Thyroid gland (tissue), 4 donors: Measurements from ENCODE around the gene SULF2. TPM values are rescaled to one million over a fixed set of nuclear protein-coding genes. Genes with fewer than 3 reads are reported as not detected.
"Not testable (repeated sequence)": the region's sequence is repeated elsewhere in the genome, so short reads cannot be mapped to it uniquely, and the experiment has no call there.

Experiments
- DNase-seq, 2 donors: peaks; one replicate each; pipeline ENCODE4 v3.0.0-alpha.2; 2019
- H3K27ac ChIP-seq, 3 donors: fragments of 200-600 bp; sonication (generic); 1 replicate in 2 of 3; 2 replicates in 1 of 3; pipeline ENCODE4 v1.5.1; 2016 to 2019; ENCODE audit warnings: mild to moderate bottlenecking in 1 of 3, moderate library complexity in 1 of 3
- H3K27me3 ChIP-seq: fragments of 200-600 bp; sonication (generic); one replicate; pipeline ENCODE4 v1.5.1; 2019
- H3K36me3 ChIP-seq, 2 donors: fragments of 200-600 bp; sonication (generic); one replicate each; pipeline ENCODE4 v1.5.1; 2016 to 2019
- H3K4me1 ChIP-seq, 2 donors: fragments of 200-600 bp; sonication (generic); one replicate each; pipeline ENCODE4 v1.5.1; 2017 to 2019
- H3K4me3 ChIP-seq, 3 donors: fragments of 200-600 bp; sonication (generic); replicated peaks in 1 of 3; 1 replicate in 2 of 3; 2 replicates in 1 of 3; pipeline ENCODE4 v1.5.1; 2016; ENCODE audit warnings: mild to moderate bottlenecking in 1 of 3
- H3K9me3 ChIP-seq: fragments of 200-600 bp; sonication (generic); one replicate; pipeline ENCODE4 v1.5.1; 2017
- POLR2A ChIP-seq, 2 donors: fragments of 450-650 bp; IDR thresholded peaks; one replicate each; pipeline ENCODE4 v1.6.1; 2017; ENCODE audit warnings: antibody characterized with exemption in 2 of 2, mild to moderate bottlenecking in 2 of 2, moderate library complexity in 1 of 2
- WGBS, 2 donors: methylation state at CpG; one replicate each; pipeline ENCODE4 v1.1.5; 2017; 5-methylcytosine and 5-hydroxymethylcytosine counted together
- intact Hi-C: fragments of 100-400 bp; cut with DNase I; formaldehyde crosslinking; loops from one replicate; pipeline ENCODE4 v1.15.1; 2023
- total RNA-seq, 4 donors: library from RNA; depleted of rRNA; stranded (reverse); fragments of >200 nt; gene quantifications; one replicate each; pipeline ENCODE4 v1.2.3, GENCODE V29; 2016
- TF ChIP-seq, protein P1 (sequence below), 6 experiments: fragments of 200-600 bp in 3 of 6; fragments of 450-650 bp in 3 of 6; sonication (generic) in 3 of 6; IDR thresholded peaks; one replicate each; pipeline ENCODE4 v1.5.1; 2016 to 2019; ENCODE audit warnings: antibody characterized with exemption in 6 of 6, mild to moderate bottlenecking in 2 of 6, inconsistent platforms in 1 of 6, moderate library complexity in 1 of 6

Gene SULF2
- total RNA-seq, 4 donors from 2014 or later = 39.4 to 90.6 (median 55.4) TPM

DNA sequence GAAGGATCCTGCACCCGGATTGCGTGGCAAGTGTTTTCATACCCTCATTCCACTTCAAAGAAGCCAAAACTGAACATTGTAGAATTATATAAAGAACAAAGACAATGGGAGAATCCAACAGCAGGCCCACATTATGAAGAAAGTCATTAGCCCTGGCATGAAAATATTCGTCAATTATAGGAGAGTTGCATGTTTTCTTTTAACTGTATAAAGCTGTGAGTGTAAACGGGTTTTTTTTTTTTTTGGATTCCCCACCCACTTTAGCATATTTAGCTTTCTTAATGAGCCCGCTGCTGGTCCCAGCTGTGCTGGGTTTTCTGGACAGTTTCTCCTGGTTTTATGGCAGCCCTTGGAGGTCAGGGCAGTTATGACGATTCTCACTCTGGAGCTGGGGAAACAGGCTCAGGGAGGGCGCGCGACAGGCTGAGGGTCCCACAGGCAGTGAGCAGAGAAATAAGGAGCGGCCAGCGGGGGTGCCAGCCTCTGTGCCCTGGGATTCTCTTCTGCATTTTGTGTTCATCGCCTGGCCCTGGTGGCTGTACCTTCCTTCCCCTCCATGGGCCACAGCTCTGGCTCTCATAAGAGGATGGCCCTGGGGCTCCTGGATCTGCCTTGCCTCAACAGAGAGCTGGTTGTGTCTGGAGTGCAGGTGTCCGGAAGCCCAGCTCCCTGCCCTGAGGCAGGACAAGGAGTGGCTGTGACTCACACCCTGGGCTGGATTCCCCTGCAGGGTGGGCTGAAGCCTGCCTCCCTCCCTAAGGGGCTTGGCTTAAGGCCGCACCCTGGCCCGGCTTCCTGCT is 24.1 kb upstream of the SULF2 start:
- intact Hi-C loops = no loop called here
- no peak for DNase-seq

DNA sequence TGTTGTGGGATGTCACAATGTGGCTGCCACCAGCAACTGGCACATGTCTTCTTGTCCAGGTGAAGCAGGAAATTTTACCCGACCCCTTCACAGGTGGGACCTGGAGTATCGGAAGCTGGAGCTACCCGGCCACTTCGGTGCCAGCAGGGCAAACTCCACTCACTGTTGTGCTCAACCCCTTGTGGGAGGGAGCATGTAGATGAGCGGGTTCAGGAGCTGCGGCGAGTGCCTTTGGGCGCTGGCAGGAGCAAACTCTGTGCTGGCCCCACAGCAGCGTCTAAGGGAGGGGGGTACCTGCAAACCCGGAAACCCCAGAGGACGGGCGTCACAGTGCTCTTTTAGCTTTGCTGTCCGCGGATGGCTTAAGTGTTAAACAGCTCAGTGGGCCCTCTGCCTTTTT is 20.7 kb upstream of the SULF2 start:
- H3K4me3 ChIP-seq = no peak overlapping the region
- H3K36me3 ChIP-seq = no peaks in the 10 kb centered on the region
- no peaks in the 10 kb centered on the region for H3K9me3 ChIP-seq
- WGBS, 2 donors = 40 to 42% methylated on average over 11 to 14 of the region's 14 CpGs
- no peak for TF ChIP-seq POLR2A (IDR thresholded peaks at IDR 0.05)
- TF ChIP-seq, protein P1, sequence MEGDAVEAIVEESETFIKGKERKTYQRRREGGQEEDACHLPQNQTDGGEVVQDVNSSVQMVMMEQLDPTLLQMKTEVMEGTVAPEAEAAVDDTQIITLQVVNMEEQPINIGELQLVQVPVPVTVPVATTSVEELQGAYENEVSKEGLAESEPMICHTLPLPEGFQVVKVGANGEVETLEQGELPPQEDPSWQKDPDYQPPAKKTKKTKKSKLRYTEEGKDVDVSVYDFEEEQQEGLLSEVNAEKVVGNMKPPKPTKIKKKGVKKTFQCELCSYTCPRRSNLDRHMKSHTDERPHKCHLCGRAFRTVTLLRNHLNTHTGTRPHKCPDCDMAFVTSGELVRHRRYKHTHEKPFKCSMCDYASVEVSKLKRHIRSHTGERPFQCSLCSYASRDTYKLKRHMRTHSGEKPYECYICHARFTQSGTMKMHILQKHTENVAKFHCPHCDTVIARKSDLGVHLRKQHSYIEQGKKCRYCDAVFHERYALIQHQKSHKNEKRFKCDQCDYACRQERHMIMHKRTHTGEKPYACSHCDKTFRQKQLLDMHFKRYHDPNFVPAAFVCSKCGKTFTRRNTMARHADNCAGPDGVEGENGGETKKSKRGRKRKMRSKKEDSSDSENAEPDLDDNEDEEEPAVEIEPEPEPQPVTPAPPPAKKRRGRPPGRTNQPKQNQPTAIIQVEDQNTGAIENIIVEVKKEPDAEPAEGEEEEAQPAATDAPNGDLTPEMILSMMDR (IDR thresholded peaks at IDR 0.05) = no peak
- intact Hi-C loops = no loop called here
- no peaks in the 10 kb centered on the region for H3K4me1 ChIP-seq
- H3K27ac ChIP-seq = no peak overlapping the region
- no peaks in the 10 kb centered on the region for H3K27me3 ChIP-seq
- no peak for DNase-seq

More for the DNA sequence above, 24.1 kb upstream of the SULF2 start:
- Histone ChIP-seq H3K9me3 (no peaks in the 10 kb centered on the region), H3K4me1 (no peaks in the 10 kb centered on the region), H3K36me3 (no peaks in the 10 kb centered on the region), H3K27ac (no peak overlapping the region), H3K27me3 (no peaks in the 10 kb centered on the region), H3K4me3 (no peak overlapping the region)
- TF ChIP-seq POLR2A (IDR thresholded peaks at IDR 0.05) = no peak
- TF ChIP-seq, protein P1 (IDR thresholded peaks at IDR 0.05) = no peak
- 79 to 82% methylated on average over 13 to 15 of the region's 15 CpGs for WGBS, 2 donors

DNA sequence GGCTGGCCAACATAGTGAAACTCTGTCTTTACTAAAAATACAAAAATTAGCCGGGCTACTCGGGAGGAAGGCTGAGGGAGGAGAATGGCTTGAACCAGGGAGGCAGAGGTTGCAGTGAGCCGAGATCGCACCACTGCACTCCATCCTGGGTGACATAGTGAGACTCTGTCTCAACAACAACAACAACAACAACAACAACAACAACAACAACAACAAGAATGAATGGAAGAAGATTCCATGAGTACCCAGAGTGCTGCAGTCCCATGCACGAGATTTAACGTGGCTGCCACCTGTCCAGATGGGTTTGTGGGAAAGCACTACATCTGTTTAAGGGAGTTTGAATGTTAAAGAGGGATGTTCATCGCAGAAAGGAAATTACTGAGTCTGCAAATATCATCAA is 19.7 kb upstream of the SULF2 start:
- H3K4me3 ChIP-seq, H3K9me3 ChIP-seq, intact Hi-C loops, H3K4me1 ChIP-seq, H3K27me3 ChIP-seq, DNase-seq, H3K27ac ChIP-seq, H3K36me3 ChIP-seq: not testable (repeated sequence)
- 89 to 91% methylated on average over 7 of the region's 7 CpGs for WGBS, 2 donors

DNA sequence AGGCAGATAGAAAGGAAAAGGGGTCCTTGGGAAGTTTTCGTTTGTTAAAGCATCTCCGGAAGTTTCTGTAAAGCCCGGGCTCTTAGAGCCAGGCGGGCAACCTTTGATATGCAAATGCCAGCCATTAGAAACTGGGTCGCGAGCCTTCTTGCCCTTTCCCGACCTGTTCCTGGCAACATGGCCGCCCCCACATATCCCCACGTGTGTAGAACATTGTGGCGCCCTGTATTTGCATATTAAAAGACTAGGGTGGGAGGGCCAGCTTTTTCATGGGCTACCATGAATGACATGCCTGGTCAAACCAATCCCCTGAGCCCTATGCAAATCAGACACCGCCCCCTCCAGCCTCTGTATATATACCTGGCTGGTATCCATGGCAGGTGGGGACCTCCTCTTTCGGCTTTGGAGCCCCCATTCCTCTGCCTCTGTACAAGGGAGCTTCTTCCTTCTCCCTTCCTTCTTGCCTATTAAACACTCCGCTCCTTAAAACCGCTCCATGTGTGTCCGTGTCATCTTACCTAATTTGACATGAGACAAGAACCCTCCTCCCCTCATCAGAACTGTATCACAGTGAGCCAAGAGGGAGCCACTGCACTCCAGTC is 19.0 kb upstream of the SULF2 start:
- intact Hi-C loops, DNase-seq, H3K4me3 ChIP-seq, H3K27me3 ChIP-seq, H3K9me3 ChIP-seq, H3K27ac ChIP-seq, H3K4me1 ChIP-seq, H3K36me3 ChIP-seq: not testable (repeated sequence)
- 80 to 87% methylated on average over 15 of the region's 15 CpGs for WGBS, 2 donors

DNA sequence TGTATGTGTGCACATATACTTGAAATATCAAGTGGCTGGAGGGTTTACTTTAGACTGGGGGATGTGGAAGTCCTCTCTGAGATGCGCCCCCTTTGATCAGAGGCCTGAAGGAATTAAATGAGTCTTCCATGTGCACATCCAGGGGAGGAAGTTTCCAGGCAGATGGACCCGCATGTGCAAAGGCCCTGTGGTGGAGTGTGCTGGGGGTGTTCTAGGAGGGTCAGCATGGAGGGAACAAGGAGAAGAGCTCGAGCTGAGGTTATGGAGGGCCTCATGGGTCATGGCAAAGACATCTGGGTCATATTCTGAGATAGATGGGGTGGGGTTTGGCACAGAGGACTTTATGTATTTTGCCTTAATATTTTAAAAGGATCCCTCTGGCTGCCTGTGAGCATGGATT is 17.7 kb upstream of the SULF2 start:
- intact Hi-C loops = no loop called here
- Histone ChIP-seq H3K36me3 (no peaks in the 10 kb centered on the region), H3K4me3 (no peak overlapping the region), H3K9me3 (no peaks in the 10 kb centered on the region), H3K27me3 (no peaks in the 10 kb centered on the region), H3K4me1 (no peaks in the 10 kb centered on the region), H3K27ac (no peak overlapping the region)
- no peak for DNase-seq
- WGBS, 2 donors = 89 to 94% methylated on average over 3 of the region's 3 CpGs
- TF ChIP-seq, protein P1 (IDR thresholded peaks at IDR 0.05) = no peak
- no peak for TF ChIP-seq POLR2A (IDR thresholded peaks at IDR 0.05)

DNA sequence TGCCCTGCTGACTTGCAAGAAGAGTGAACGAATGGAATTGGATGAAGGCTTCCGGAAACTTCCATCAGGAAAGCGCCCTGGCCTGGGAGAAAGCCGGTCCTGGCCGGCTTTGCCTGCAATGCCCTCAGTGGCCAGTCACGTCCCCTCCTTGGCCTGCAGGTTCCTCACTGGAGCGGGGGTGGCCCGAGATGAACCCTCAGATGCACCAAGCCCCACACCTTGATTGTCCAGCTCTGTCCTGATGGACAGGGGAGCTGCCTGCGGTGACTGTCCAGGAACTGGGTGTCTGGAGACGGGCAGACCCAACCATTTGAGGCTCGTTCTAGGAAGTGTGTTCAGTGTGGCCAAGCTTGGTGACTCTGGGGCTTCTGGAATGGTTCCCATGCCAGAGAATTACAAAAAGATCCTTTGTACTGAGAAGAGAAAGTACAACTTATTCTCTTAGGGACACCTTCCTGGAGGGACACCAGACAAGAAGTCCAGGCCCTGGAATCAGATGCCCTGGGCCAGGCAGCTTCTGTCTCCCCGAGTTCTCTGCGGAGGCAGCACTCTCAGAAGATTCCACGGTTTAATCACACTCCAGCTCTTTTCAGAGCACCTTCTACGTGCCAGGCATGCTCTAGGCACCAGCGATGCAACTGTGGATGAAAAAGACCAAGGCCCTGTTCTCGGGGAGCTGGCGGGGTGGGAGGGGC is 17.1 kb upstream of the SULF2 start:
- 87 to 88% methylated on average over 14 to 17 of the region's 18 CpGs for WGBS, 2 donors
- Histone ChIP-seq H3K27ac (no peak overlapping the region), H3K4me1 (no peaks in the 10 kb centered on the region), H3K27me3 (no peaks in the 10 kb centered on the region), H3K9me3 (no peaks in the 10 kb centered on the region), H3K4me3 (no peak overlapping the region), H3K36me3 (no peaks in the 10 kb centered on the region)
- no peak for DNase-seq
- intact Hi-C loops = no loop called here
- TF ChIP-seq, protein P1 (IDR thresholded peaks at IDR 0.05) = no peak
- no peak for TF ChIP-seq POLR2A (IDR thresholded peaks at IDR 0.05)
